Retina (tissue), 1 donor: ENCODE results near the gene LRRC23.
"Not testable (repeated sequence)": the region's sequence is repeated elsewhere in the genome, so short reads cannot be mapped to it uniquely, and the experiment has no call there.

Experiments
- DNase-seq: peaks from one replicate; pipeline ENCODE4 v3.0.0-alpha.2; 2016

LRRC23 gene

GRCh38 chr12:6904280-6905276 lies at the start of gene LRRC23:
TSS of gene LRRC23 (plus strand) at chr12:6904822. CDS start at chr12:6905634, 812 bp downstream.
- peak; percentile 98 for DNase-seq

- DNase-seq, result no peak
These were observed 49.3 kb upstream of the LRRC23 start for GRCh38 chr12:6855322-6855721.

DNA sequence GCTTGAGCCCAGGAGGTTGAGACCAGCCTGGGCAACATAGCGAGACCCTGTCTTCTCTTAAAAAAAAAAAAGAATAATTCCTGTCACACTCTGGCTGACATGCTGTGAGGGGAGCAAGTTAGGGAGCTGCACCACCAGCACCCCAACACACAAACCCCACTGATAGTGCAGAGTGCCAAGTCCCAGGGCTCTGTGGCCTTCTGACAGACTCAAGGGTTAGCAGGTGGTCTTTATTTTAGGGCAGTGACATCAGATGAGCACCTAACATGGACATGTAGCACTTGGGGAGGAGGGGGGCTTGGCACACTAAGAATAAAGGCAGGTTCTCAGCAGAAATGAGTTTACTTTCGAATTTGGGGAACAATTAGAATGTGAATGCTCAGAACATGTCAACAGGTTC lies 45.8 kb upstream of the LRRC23 start:
- DNase-seq, result no peak

DNA sequence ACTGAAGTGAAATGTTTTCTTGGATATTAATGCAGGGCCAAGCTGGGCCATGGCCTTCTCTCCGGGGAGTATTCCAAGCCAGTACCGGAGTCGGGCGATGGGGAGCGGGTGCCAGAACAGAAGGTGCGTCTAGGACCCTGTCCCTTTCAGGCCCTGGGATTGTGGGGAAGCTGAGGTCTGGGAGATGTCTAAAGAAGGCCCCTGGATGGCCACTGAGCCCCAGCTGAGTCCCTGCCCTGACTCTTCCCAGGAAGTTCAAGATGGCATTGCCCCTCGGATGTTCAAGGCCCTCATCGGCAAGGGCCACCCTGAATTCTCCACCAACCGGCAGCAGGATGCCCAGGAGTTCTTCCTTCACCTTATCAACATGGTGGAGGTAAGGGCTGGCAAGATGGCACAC lies 44.5 kb upstream of the LRRC23 start:
- DNase-seq, result no peak

- no peak for DNase-seq
These were observed 43.7 kb upstream of the LRRC23 start for GRCh38 chr12:6860942-6861341.

- no peak for DNase-seq
These were observed 43.2 kb upstream of the LRRC23 start for GRCh38 chr12:6861391-6861790.

- DNase-seq, result no peak
These were observed 41.6 kb upstream of the LRRC23 start for GRCh38 chr12:6863033-6863432.

- DNase-seq, result no peak
These were observed 40.9 kb upstream of the LRRC23 start for GRCh38 chr12:6863586-6864321.

GRCh38 chr12:6865307-6865706 lies 39.3 kb upstream of the LRRC23 start:
- DNase-seq, result not testable (repeated sequence)

DNA sequence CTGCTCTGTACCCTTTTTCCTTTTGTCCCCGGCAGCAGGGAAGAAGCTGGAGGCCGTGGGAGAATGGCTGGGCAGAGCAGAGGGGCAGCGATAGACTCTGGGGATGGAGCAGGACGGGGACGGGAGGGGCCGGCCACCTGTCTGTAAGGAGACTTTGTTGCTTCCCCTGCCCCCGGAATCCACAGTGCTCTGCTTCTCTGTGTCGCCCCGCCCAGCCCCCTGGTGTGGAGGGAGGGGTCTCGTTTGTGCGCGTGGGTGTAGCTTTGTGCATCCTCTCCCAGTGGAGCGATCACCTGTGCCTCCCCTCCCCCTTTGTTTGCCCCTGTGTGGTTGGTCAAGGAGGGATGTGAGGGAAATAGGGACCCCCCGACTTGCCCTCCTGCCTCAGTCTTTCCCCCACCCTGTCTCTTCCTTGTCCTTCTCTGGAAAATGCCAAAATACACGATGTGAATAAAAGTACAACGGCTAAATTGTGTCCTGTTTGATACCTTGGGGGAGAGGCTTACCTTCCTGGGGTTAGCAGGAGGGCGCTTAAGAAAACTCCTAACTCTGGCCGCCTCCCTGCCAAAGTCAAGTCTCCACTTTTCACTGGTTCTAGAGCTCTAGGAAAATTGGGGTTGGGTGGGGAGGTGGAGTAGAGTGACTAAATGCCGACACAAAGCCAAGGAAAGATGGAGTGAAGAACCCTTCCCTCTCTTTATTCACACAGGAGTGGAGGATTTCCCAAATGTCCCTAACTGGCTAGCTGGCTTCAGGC lies 38.3 kb upstream of the LRRC23 start:
- DNase-seq, result no peak

- DNase-seq, result peak; percentile 80
These were observed 37.7 kb upstream of the LRRC23 start for GRCh38 chr12:6866920-6867412.

DNA sequence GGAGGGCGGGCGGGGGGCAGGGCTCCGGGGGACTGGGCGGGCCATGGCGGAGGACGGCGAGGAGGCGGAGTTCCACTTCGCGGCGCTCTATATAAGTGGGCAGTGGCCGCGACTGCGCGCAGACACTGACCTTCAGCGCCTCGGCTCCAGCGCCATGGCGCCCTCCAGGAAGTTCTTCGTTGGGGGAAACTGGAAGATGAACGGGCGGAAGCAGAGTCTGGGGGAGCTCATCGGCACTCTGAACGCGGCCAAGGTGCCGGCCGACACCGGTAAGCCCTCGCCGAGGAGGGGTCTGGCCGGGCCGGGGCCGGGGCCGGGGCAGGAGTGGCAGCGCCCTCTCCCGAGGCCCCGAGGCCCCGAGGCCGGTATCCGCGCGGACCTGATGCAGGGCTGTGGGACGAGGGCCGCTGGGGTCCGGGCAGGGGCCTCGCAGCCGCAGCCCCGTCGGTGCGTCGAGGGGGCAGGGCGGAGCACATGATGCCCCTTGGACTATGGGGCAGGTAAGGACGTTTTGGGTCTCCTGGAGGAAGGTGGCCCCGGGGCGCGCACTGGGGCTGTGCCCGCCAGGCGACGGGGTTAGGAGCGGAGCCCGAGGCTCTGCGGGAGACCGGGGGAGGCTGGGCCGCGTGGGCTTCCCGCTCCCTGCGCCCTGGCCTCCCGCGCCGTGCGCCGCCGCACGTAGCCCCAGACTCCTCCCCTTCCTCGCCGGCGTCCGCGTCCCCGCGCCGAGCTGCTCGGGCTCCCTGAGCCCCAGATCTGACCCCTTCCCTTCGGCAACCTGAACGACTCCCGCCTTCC lies 37.0 kb upstream of the LRRC23 start, which contains the start of gene TPI1:
Gene TPI1, plus strand, starts transcription at position 119 of the 798 bp plus-strand sequence. Its CDS starts 36 bp downstream, at position 155.
- peak; percentile 86 for DNase-seq

DNA sequence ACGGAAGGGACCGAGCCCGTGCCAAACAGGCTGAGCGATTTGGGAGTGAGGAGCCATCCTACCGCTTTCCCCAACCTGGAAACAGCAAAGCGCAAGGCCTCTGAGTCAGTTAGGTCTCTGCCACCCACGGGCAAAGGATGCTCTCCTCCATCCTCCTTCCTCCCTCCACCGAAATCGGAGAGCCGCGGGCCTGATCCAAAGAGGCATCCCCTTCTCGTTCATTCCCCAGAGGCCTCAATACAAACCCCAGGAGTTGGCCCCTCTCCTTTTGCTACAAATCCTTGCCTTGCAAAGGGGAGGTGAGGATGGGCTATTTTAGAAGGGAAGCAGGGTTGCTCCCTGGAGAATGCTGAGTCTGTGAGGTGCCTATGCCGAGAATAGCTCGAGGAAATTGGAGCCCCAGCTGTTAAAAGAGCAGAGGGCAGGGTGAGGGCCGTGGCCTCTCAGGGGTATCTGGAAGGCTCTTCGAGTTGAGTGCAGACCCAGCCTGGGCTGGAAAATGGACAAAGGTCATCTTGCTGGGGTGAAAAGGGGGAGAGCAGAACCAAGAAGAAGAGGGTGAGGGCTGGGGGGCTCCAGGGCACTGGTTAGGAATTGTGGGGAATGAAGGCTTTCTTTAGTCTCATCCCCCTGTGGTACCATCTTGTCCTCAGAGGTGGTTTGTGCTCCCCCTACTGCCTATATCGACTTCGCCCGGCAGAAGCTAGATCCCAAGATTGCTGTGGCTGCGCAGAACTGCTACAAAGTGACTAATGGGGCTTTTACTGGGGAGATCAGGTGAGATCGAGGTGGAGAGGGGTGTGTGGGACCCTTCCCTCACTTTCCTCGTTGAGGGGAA lies 36.2 kb upstream of the LRRC23 start:
- peak; percentile 36 for DNase-seq

- peak; percentile 82 for DNase-seq
These were observed 35.3 kb upstream of the LRRC23 start for GRCh38 chr12:6869049-6870021.

GRCh38 chr12:6870304-6870703 lies 34.3 kb upstream of the LRRC23 start:
- not testable (repeated sequence) for DNase-seq

- DNase-seq, result no peak
These were observed 33.3 kb upstream of the LRRC23 start for GRCh38 chr12:6871052-6871957.

- peak; percentile 93 for DNase-seq
These were observed 32.3 kb upstream of the LRRC23 start for GRCh38 chr12:6872073-6873048.
